Sigmoid colon (tissue), 4 donors: Measurements from ENCODE around the gene MTURN.

Experiments
- EP300 ChIP-seq, 4 donors: sonication (generic); formaldehyde crosslinking; IDR thresholded peaks; one replicate each; pipeline ENCODE4 v1.6.1; 2017; ENCODE audit warnings: antibody characterized with exemption in 4 of 4
- POLR2A ChIP-seq, 2 donors: fragments of 450-650 bp; IDR thresholded peaks; one replicate each; pipeline ENCODE4 v1.6.1; 2016; ENCODE audit warnings: antibody characterized with exemption in 2 of 2, mild to moderate bottlenecking in 2 of 2, moderate library complexity in 2 of 2
- POLR2AphosphoS5 ChIP-seq, 4 donors: sonication (generic); formaldehyde crosslinking; IDR thresholded peaks; one replicate each; pipeline ENCODE4 v1.6.1; 2017; ENCODE audit warnings: antibody characterized with exemption in 4 of 4
- TF ChIP-seq, protein P1 (sequence below), 4 experiments: fragments of 450-650 bp in 3 of 4; fragments of 200-600 bp in 1 of 4; IDR thresholded peaks; one replicate each; pipeline ENCODE4 v1.5.1; 2016 to 2019; ENCODE audit warnings: antibody characterized with exemption in 4 of 4, mild to moderate bottlenecking in 3 of 4, moderate library complexity in 2 of 4

- TF ChIP-seq EP300 (IDR thresholded peaks at IDR 0.05) = no peak
- no peak for TF ChIP-seq POLR2A (IDR thresholded peaks at IDR 0.05)
- TF ChIP-seq, protein P1, sequence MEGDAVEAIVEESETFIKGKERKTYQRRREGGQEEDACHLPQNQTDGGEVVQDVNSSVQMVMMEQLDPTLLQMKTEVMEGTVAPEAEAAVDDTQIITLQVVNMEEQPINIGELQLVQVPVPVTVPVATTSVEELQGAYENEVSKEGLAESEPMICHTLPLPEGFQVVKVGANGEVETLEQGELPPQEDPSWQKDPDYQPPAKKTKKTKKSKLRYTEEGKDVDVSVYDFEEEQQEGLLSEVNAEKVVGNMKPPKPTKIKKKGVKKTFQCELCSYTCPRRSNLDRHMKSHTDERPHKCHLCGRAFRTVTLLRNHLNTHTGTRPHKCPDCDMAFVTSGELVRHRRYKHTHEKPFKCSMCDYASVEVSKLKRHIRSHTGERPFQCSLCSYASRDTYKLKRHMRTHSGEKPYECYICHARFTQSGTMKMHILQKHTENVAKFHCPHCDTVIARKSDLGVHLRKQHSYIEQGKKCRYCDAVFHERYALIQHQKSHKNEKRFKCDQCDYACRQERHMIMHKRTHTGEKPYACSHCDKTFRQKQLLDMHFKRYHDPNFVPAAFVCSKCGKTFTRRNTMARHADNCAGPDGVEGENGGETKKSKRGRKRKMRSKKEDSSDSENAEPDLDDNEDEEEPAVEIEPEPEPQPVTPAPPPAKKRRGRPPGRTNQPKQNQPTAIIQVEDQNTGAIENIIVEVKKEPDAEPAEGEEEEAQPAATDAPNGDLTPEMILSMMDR (IDR thresholded peaks at IDR 0.05) = no peak
- no peak for TF ChIP-seq POLR2AphosphoS5 (IDR thresholded peaks at IDR 0.05)
Observed at GRCh38 chr7:30116771-30117170, 18.0 kb upstream of the MTURN start.
